B cell (primary cell): Measurements from ENCODE around the gene CADM1. TPM values are rescaled to one million over a fixed set of nuclear protein-coding genes. Genes with fewer than 3 reads are reported as not detected.

Source experiments
- ATAC-seq: fragments of 200-7000 bp; cut with Tn5 transposase; one replicate; pipeline ENCODE4 v1.10.0; 2021; ENCODE audit warnings: low read depth, mild to moderate bottlenecking, moderate number of reproducible peaks, moderate library complexity
- CTCF ChIA-PET: fragments of 350-600 bp; sonication (Branson Sonifier 250); formaldehyde crosslinking; loops from one replicate; lab custom pipeline; 2021; ENCODE audit warnings: antibody characterized with exemption, inconsistent platforms; lab: Charles Lee
- POLR2A ChIA-PET: fragments of 350-600 bp; sonication (Branson Sonifier 250); formaldehyde crosslinking; loops from one replicate; lab custom pipeline; 2021; ENCODE audit warnings: antibody characterized with exemption; lab: Charles Lee
- DNase-seq: peaks from one replicate; pipeline ENCODE4 v3.0.0; 2013
- H2AFZ ChIP-seq: 2 replicates; pipeline ENCODE4 v1.6.1; 2012; ENCODE audit warnings: mild to moderate bottlenecking, low read depth, low read length; ENCODE audit not compliant: insufficient read depth, poor library complexity, severe bottlenecking
- H3K27ac ChIP-seq, 2 donors: 1 replicate in 1 of 2; 2 replicates in 1 of 2; pipeline ENCODE4 v1.5.1; 2012 to 2013; ENCODE audit warnings: low read length in 2 of 2, mild to moderate bottlenecking in 2 of 2, moderate library complexity in 1 of 2
- H3K27me3 ChIP-seq, 4 experiments: fragments of 200-600 bp in 1 of 4; sonication (generic) in 1 of 4; replicated peaks in 1 of 4; 1 replicate in 2 of 4; 2 replicates in 2 of 4; pipeline versions ENCODE4 v1.6.1 to v1.7.0; 2013 to 2016; ENCODE audit warnings: low read length in 3 of 4, mild to moderate bottlenecking in 2 of 4, mixed read lengths in 1 of 4, moderate library complexity in 1 of 4; ENCODE audit not compliant: insufficient read depth in 4 of 4, control insufficient read depth in 3 of 4; ENCODE audit errors: control extremely low read depth in 1 of 4
- H3K36me3 ChIP-seq, 2 experiments: replicated peaks in 1 of 2; 1 replicate in 1 of 2; 2 replicates in 1 of 2; pipeline versions ENCODE4 v1.6.1 to v1.7.1; 2013; ENCODE audit warnings: low read length in 1 of 2; ENCODE audit not compliant: insufficient read depth in 2 of 2, control insufficient read depth in 1 of 2; ENCODE audit errors: control extremely low read depth in 1 of 2, extremely low read depth in 1 of 2
- H3K4me1 ChIP-seq, 2 donors: fragments of 200-600 bp in 1 of 2; sonication (generic) in 1 of 2; 1 replicate in 1 of 2; 2 replicates in 1 of 2; pipeline versions ENCODE4 v1.5.1 to v1.6.1; 2013 to 2017; ENCODE audit warnings: low read length in 2 of 2; ENCODE audit not compliant: control insufficient read depth in 2 of 2, insufficient read depth in 2 of 2
- H3K4me2 ChIP-seq: replicated peaks from 2 replicates; pipeline ENCODE3; 2012; ENCODE audit warnings: mild to moderate bottlenecking, low read depth, low read length; ENCODE audit not compliant: poor library complexity, severe bottlenecking
- H3K4me3 ChIP-seq, 5 experiments: fragments of 200-600 bp in 1 of 5; sonication (generic) in 1 of 5; 1 replicate in 3 of 5; 2 replicates in 2 of 5; pipeline versions ENCODE4 v1.5.1 to v1.7.0; 2011 to 2016; ENCODE audit warnings: low read length in 4 of 5, mild to moderate bottlenecking in 4 of 5, low read depth in 2 of 5, control low read depth in 1 of 5, moderate library complexity in 1 of 5; ENCODE audit not compliant: insufficient read depth in 1 of 5; ENCODE audit errors: control extremely low read depth in 1 of 5, extremely low read depth in 1 of 5
- H3K79me2 ChIP-seq: fragments of 200-600 bp; sonication (generic); one replicate; pipeline ENCODE4 v1.6.0; 2016; ENCODE audit warnings: low read length; ENCODE audit not compliant: control insufficient read depth, insufficient read depth
- H3K9ac ChIP-seq: fragments of 200-600 bp; sonication (generic); 2 replicates; pipeline ENCODE4 v1.6.1; 2017; ENCODE audit warnings: mild to moderate bottlenecking, low read length, moderate library complexity
- H3K9me3 ChIP-seq, 3 donors: one replicate each; pipeline versions ENCODE4 v1.6.1 to v1.7.1; 2013; ENCODE audit warnings: low read length in 2 of 3; ENCODE audit not compliant: control insufficient read depth in 2 of 3, insufficient read depth in 1 of 3; ENCODE audit errors: control extremely low read depth in 1 of 3
- H4K20me1 ChIP-seq: 2 replicates; pipeline ENCODE4 v1.6.0; 2012; ENCODE audit warnings: mild to moderate bottlenecking, low read length; ENCODE audit not compliant: insufficient read depth, control insufficient read depth, poor library complexity, severe bottlenecking
- H3K27ac Mint-ChIP-seq: one replicate; pipeline ENCODE4 v1.8.0; 2021; ENCODE audit warnings: mixed read lengths
- H3K27me3 Mint-ChIP-seq: one replicate; pipeline ENCODE4 v1.8.0; 2021; ENCODE audit warnings: mixed read lengths
- H3K4me1 Mint-ChIP-seq: one replicate; pipeline ENCODE4 v1.8.0; 2021; ENCODE audit warnings: mixed read lengths
- H3K4me3 Mint-ChIP-seq: one replicate; pipeline ENCODE4 v1.8.0; 2021; ENCODE audit warnings: mixed read lengths
- H3K9me3 Mint-ChIP-seq: one replicate; pipeline ENCODE4 v1.8.0; 2022; ENCODE audit warnings: mixed read lengths; ENCODE audit not compliant: insufficient read depth
- EZH2 ChIP-seq: IDR thresholded peaks from 2 replicates; pipeline ENCODE4 v1.6.1; 2012; ENCODE audit warnings: borderline replicate concordance, low read depth, mild to moderate bottlenecking, moderate library complexity, low read length; ENCODE audit not compliant: insufficient read depth, poor library complexity, severe bottlenecking
- WGBS: methylation state at CpG from one replicate; pipeline ENCODE4 v1.1.5; 2013; ENCODE audit warnings: missing lambda C conversion rate; ENCODE audit not compliant: insufficient coverage; 5-methylcytosine and 5-hydroxymethylcytosine counted together
- intact Hi-C: fragments of 100-400 bp; cut with micrococcal nuclease; formaldehyde crosslinking; loops from one replicate; pipeline ENCODE4 v1.10.0; 2022
- polyA plus RNA-seq: library from polyadenylated mRNA; depleted of rRNA; stranded (reverse); fragments of >200 nt; gene quantifications from 2 replicates; pipeline ENCODE4 v1.2.3, GENCODE V29; 2012
- total RNA-seq, 2 donors: library from RNA; stranded (reverse); fragments of 120-200 nt in 1 of 2; gene quantifications; 1 replicate in 1 of 2; 2 replicates in 1 of 2; pipeline versions ENCODE4 v1.2.3 to v1.2.4, GENCODE V29; 2013 to 2022
- TF ChIP-seq, protein P1 (sequence below): fragments of 200-600 bp; IDR thresholded peaks from one replicate; pipeline ENCODE4 v1.8.0; 2022; ENCODE audit warnings: antibody characterized with exemption, mild to moderate bottlenecking

CADM1 gene
- total and polyA plus RNA-seq, 2 donors (not counting 1 experiment from before 2014, with no cell fraction given): 0.43 to 0.49 TPM

DNA sequence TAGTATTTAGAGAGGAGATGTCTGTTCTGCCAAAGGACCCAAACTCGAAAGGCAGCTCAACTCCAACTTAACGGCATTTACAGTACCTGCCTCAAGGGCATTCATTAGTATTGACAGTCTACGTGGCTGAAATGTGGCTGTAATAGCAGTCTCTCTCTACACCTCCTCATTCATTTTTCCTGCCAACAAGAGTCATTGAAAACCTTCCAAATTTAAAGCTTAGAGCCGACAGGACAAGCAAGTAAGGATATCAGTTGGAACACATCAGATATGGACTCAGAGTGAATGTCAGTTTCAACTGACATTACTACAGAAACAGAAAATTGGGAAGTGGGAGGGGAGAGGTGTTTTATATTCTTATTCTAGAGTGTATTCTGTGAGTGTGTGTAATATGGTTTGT is 253.1 kb downstream of the CADM1 start:
- Mint-ChIP-seq H3K9me3 (no peaks in the 10 kb centered on the region), H3K27ac (no peak overlapping the region), H3K27me3 (peaks cover 3% of the 10 kb centered on the region), H3K4me1 (peaks cover 4% of the 10 kb centered on the region), H3K4me3 (no peak overlapping the region)
- Histone ChIP-seq H2AFZ (no peak overlapping the region), H3K4me2 (no peak overlapping the region), H3K9ac (no peak overlapping the region), H3K4me3 (no peak overlapping the region), H3K4me1 (peaks cover 0 to 1% of the 10 kb centered on the region in 2 donors), H3K79me2 (no peaks in the 10 kb centered on the region), H3K27me3 (no peaks in the 10 kb centered on the region), H4K20me1 (no peaks in the 10 kb centered on the region), H3K9me3 (no peaks in the 10 kb centered on the region), H3K36me3 (no peaks in the 10 kb centered on the region), H3K27ac (no peak overlapping the region)
- TF ChIP-seq, protein P1, sequence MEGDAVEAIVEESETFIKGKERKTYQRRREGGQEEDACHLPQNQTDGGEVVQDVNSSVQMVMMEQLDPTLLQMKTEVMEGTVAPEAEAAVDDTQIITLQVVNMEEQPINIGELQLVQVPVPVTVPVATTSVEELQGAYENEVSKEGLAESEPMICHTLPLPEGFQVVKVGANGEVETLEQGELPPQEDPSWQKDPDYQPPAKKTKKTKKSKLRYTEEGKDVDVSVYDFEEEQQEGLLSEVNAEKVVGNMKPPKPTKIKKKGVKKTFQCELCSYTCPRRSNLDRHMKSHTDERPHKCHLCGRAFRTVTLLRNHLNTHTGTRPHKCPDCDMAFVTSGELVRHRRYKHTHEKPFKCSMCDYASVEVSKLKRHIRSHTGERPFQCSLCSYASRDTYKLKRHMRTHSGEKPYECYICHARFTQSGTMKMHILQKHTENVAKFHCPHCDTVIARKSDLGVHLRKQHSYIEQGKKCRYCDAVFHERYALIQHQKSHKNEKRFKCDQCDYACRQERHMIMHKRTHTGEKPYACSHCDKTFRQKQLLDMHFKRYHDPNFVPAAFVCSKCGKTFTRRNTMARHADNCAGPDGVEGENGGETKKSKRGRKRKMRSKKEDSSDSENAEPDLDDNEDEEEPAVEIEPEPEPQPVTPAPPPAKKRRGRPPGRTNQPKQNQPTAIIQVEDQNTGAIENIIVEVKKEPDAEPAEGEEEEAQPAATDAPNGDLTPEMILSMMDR: no peak
- TF ChIP-seq EZH2: no peak
- POLR2A ChIA-PET: no interaction called here
- ATAC-seq: no peak
- no peak for DNase-seq
- intact Hi-C loops: no loop called here
- 81% methylated on average over 3 of the region's 4 CpGs for WGBS
- CTCF ChIA-PET: no interaction called here

DNA sequence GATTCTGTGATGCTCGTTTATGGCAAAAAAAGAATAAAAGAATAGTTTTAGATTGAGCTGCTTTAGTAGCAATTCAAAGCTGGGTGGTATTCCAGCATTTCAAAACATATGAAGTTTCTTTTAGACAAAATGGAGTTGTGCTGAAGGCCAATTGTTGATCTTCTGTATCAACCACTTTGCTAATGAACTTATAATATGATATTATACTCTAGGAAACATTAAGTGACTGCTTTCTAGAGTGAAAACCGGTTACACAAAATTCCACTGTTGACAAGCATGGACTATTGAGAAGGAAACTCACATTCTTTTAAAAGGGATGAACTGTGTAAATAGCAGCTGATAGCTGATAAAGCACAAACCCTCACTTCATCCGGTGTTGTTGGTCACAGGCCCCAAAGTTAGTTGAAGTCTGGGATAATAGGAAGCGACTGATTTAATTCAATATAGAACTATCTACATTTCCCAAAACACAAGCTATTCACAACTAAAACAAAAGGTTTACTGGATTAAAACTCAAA is 255.1 kb downstream of the CADM1 start:
- Histone ChIP-seq H3K4me3 (no peak overlapping the region), H3K36me3 (no peaks in the 10 kb centered on the region), H3K4me1 (no peaks in the 10 kb centered on the region), H3K9me3 (no peaks in the 10 kb centered on the region), H2AFZ (no peak overlapping the region), H3K27me3 (no peaks in the 10 kb centered on the region), H3K27ac (no peak overlapping the region), H3K4me2 (no peak overlapping the region), H3K9ac (no peak overlapping the region), H4K20me1 (no peaks in the 10 kb centered on the region), H3K79me2 (no peaks in the 10 kb centered on the region)
- H3K4me3 Mint-ChIP-seq: no peak overlapping the region
- DNase-seq (no peak), ATAC-seq (no peak)
- POLR2A ChIA-PET: no interaction called here
- no peak overlapping the region for H3K27ac Mint-ChIP-seq
- intact Hi-C loops: no loop called here
- WGBS: no CpG with 5 or more reads among the region's 4 CpGs
- peaks cover 3% of the 10 kb centered on the region for H3K27me3 Mint-ChIP-seq
- H3K4me1 Mint-ChIP-seq: no peaks in the 10 kb centered on the region
- CTCF ChIA-PET: no interaction called here
- TF ChIP-seq, protein P1: no peak
- no peak for TF ChIP-seq EZH2
- H3K9me3 Mint-ChIP-seq: no peaks in the 10 kb centered on the region
